Fibroblast of villous mesenchyme (primary cell): Measurements from ENCODE around the gene ZNF223. TPM values are rescaled to one million over a fixed set of nuclear protein-coding genes. Genes with fewer than 3 reads are reported as not detected.
A peak's percentile ranks its signal among the peaks of the same experiment; 100 is the strongest.

Experiments used
- DNase-seq: peaks from one replicate; pipeline ENCODE4 v3.0.0-alpha.2; 2010; ENCODE audit warnings: low read depth
- H3K4me3 ChIP-seq: 2 replicates; pipeline ENCODE4 v1.5.1; 2011; ENCODE audit warnings: low read depth, mild to moderate bottlenecking, low read length
- total RNA-seq: library from RNA; depleted of rRNA; stranded (reverse); fragments of >200 nt; gene quantifications from 2 replicates; pipeline ENCODE4 v1.2.3, GENCODE V29; 2012
- TF ChIP-seq, protein P1 (sequence below): IDR thresholded peaks from 2 replicates; pipeline ENCODE4 v1.5.1; 2012; ENCODE audit warnings: low read depth, mild to moderate bottlenecking, low read length; ENCODE audit not compliant: insufficient read depth

ZNF223 gene
- total RNA-seq, 1 donor, result 5.6 TPM

DNA sequence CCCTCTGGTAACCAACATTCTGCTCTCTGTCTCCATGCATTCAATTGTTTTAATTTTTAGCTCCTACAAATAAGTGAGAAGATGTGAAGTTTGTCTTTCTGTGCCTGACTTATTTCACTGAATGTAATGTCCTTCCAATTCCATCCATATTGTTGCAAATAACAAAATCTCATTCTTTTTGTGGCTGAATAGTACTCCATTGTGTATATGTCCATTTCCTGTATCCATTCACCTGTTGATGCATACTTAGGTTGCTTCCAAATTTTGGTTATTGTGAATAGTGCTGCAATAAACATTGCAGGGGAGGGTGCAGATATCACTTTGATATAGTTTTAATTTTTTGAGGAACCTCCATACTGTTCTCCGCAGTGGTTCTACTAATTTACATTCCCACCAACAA, 17.6 kb downstream of the ZNF223 start:
- H3K4me3 ChIP-seq, result no peak overlapping the region
- TF ChIP-seq, protein P1, sequence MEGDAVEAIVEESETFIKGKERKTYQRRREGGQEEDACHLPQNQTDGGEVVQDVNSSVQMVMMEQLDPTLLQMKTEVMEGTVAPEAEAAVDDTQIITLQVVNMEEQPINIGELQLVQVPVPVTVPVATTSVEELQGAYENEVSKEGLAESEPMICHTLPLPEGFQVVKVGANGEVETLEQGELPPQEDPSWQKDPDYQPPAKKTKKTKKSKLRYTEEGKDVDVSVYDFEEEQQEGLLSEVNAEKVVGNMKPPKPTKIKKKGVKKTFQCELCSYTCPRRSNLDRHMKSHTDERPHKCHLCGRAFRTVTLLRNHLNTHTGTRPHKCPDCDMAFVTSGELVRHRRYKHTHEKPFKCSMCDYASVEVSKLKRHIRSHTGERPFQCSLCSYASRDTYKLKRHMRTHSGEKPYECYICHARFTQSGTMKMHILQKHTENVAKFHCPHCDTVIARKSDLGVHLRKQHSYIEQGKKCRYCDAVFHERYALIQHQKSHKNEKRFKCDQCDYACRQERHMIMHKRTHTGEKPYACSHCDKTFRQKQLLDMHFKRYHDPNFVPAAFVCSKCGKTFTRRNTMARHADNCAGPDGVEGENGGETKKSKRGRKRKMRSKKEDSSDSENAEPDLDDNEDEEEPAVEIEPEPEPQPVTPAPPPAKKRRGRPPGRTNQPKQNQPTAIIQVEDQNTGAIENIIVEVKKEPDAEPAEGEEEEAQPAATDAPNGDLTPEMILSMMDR, result no peak
- no peak for DNase-seq

DNA sequence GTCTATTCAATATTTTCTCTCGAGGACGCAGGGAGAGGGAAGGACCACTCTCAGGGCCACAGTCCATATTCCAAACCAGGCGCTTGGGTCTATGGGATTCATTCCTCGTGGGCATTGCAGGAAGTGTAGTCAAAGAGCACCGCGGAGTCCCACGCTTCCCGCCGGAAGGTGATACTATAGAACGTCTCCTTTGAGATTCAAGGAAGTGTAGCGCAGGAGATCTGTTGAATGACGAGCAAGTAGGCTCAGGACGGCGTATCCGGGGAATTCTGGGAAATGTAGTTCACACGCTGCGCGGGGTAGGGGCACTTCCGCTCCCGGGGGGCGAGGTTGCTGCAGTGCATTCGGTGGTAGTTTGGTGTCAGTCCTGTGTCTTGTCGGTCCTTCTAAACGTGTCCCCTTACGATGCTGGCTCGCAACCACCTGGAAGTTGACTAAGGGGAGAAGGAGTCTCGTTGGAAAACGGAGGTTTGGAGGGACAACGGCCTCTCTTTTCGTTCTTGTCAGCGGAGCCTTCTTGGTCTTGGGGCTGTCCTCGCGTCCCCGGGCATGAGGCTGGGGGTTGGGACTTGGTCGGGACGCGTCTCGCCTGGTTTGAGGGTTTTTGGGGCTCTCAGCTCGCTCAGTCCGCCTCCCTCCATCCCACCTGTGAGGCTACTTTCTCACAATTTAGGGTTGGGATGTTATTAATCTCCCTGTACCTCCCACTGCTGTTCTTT, 20.1 kb downstream of the ZNF223 start, which contains the start of gene ZNF284:
ZNF284 (plus strand) TSS at position 336 of the 719 bp plus-strand sequence. CDS start 4,231 bp downstream, outside the sequence.
- H3K4me3 ChIP-seq, result peak within 1 kb of the TSS; percentile 81
- peak; percentile 92 for DNase-seq
- TF ChIP-seq, protein P1, result no peak

DNA sequence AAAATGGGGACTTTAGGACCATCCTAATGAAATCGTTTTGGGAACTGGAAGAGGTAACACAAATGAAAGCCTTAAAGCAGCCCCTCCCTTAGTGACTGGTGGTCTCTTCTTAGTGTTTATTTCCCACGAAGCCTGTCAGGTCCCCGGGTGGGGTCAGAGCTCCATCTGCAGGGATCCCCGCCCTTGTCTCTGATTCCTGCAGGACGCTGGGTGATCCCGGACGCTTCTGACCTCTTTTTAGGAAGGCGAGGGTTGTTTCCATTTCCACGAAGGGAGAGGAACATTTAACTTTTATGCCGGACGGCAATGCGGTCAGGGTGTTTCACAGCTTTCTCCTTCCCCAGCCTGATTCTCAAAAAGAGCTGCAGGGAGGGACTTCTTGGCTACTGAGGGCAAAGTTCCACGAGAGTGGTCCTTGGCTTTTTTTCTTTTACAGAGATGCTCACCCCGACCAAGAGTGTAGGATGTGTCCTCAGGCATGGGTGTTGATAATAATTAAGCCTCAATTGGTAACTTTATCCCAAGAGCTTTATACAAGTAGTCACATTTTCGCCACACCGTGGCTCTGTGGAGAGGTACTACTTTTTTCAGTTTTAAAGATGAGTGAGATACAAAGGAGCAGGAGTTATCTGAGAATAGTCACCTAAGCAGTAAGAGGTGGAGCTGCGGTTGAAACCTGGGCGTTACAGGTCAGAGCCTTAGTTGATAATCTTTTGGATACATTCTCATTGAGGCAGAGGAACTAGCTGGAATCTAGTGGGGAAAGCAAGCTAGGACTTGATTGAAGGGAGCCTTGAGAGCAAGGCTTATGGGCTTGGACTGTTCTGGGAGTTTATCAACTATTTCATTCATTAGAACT, 20.9 kb downstream of the ZNF223 start:
- peak; percentile 6 for DNase-seq
- H3K4me3 ChIP-seq, result peak overlapping the region; percentile 81
- TF ChIP-seq, protein P1, result no peak

DNA sequence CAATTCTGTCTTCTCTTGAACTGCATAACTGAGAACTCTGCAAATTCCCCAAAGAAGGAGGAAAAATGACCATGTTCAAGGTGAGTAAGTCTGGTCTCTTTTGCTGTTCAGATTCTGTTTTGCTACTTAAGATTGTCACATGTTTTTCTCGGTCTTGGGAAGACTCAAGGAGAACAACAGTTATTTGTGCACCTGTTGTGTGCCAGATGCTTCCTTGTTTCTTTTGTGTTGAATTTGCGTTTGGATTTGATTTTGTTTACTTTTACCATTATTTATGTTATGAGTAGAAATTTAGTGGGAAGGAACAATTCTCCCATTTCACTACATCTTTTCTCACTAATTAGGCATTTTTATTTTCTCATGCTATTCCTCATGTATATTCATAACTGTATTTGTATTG, 24.5 kb downstream of the ZNF223 start:
- TF ChIP-seq, protein P1, result no peak
- H3K4me3 ChIP-seq, result no peak overlapping the region
- no peak for DNase-seq

DNA sequence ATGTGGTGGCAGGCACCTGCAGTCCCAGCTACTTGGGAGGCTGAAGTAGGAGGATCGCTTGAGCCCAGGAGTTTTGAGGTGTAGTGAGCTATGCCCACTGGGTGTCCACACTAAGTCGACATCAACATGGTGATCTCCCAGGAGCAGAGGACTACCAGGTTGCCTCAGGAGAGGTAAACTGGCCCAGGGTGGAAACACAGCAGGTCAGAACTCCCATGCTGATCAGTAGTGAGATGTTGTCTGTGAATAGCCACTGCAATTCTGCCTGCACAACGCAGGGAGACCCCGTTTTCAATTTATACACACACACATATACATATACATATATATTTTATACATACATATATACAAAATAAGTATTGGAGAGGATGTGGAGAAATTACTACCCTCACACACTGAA, 40.3 kb downstream of the ZNF223 start:
- DNase-seq, result no peak
- H3K4me3 ChIP-seq, result no peak overlapping the region
- TF ChIP-seq, protein P1, result no peak

DNA sequence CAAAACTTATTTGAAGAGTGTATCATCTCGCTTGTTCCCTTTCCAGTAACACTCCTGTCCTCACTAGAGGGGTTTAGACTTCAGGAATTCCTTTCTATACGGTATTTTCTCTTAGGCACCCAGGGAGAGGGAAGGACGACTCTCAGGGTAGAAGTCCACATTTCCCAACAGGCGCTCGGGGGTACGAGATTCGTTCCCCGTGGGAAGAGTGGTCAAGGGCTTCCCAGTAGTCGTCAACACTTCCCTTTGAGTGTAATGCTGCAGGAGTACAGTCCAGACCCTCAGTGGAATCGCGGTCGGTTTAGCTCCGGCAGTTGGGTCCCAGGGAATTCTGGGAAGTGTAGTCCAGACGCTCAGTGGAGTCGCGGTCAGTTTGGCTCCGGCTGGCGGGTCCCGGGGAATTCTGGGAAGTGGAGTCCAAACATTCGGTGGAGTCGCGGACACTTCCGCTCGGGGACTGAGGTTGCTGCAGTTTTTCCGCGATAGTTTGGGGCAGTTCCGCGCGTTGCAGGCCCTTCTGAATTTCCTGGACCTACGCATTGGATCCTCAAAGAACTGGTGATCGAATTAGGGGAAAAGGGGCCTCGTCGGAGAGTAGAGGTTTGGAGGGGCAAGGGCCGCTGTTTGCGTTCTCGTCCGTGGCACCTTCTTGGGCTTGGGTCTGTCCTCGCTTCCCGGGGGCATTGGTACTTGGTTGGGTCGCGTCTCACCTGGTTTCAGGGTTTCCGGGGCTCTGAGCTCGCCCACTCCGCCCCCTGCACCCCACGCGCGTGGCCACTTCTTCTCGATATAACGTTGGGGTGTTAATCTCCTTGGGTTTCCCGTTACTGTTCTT, 42.3 kb downstream of the ZNF223 start, which contains the start of gene ZNF224:
ZNF224 (plus strand) TSS at position 431 of the 835 bp plus-strand sequence. CDS start 3,513 bp downstream, outside the sequence.
- TF ChIP-seq, protein P1, result no peak
- peak within 1 kb of the TSS; percentile 79 for H3K4me3 ChIP-seq
- peak; percentile 93 for DNase-seq
